GM19025 (cell line): Measurements from ENCODE around the gene DYNLT5.
A peak's percentile ranks its signal among the peaks of the same experiment; 100 is the strongest.

ENCODE experiments used
- ATAC-seq: cut with Tn5 transposase; IDR thresholded peaks from one replicate; pipeline ENCODE4 v1.9.1; 2021; ENCODE audit warnings: mild to moderate bottlenecking, low read depth, moderate library complexity; ENCODE audit not compliant: unreplicated experiment

Gene DYNLT5

GRCh38 chr1:66747501-66747900 lies 4.8 kb upstream of the DYNLT5 start:
- no peak for ATAC-seq

- ATAC-seq, result no peak
Observed at GRCh38 chr1:66750577-66750976, 1.7 kb upstream of the DYNLT5 start.

- no peak for ATAC-seq
Observed at GRCh38 chr1:66751160-66751559, 1.1 kb upstream of the DYNLT5 start.

GRCh38 chr1:66752671-66753371 lies 562 bp downstream of the DYNLT5 start:
- ATAC-seq, result no peak

- ATAC-seq, result no peak
Observed at GRCh38 chr1:66757722-66758240, 5.5 kb downstream of the DYNLT5 start.

- peak; percentile 99 for ATAC-seq
Observed at GRCh38 chr1:66758241-66758755, 6.0 kb downstream of the DYNLT5 start.

GRCh38 chr1:66760506-66760905 lies 8.2 kb downstream of the DYNLT5 start:
- no peak for ATAC-seq

GRCh38 chr1:66761221-66761620 lies 9.0 kb downstream of the DYNLT5 start:
- ATAC-seq, result no peak

GRCh38 chr1:66764994-66765578 lies 12.8 kb downstream of the DYNLT5 start:
- ATAC-seq, result no peak

- no peak for ATAC-seq
Observed at GRCh38 chr1:66767626-66768025, 15.4 kb downstream of the DYNLT5 start.

GRCh38 chr1:66768965-66769364 lies 16.7 kb downstream of the DYNLT5 start:
- ATAC-seq, result no peak

- no peak for ATAC-seq
Observed at GRCh38 chr1:66769512-66770229, 17.4 kb downstream of the DYNLT5 start.

GRCh38 chr1:66770240-66770639 lies 18.0 kb downstream of the DYNLT5 start:
- ATAC-seq, result no peak

GRCh38 chr1:66770694-66771093 lies 18.4 kb downstream of the DYNLT5 start:
- ATAC-seq, result no peak

GRCh38 chr1:66773227-66773626 lies 21.0 kb downstream of the DYNLT5 start:
- no peak for ATAC-seq

GRCh38 chr1:66774438-66774837 lies 22.2 kb downstream of the DYNLT5 start:
- no peak for ATAC-seq

- no peak for ATAC-seq
Observed at GRCh38 chr1:66775646-66776045, 23.4 kb downstream of the DYNLT5 start.

- no peak for ATAC-seq
Observed at GRCh38 chr1:66777831-66778230, 25.6 kb downstream of the DYNLT5 start.

- ATAC-seq, result no peak
Observed at GRCh38 chr1:66778266-66778665, 26.0 kb downstream of the DYNLT5 start.

- no peak for ATAC-seq
Observed at GRCh38 chr1:66778969-66779368, 26.7 kb downstream of the DYNLT5 start.

GRCh38 chr1:66779475-66780078 lies 27.3 kb downstream of the DYNLT5 start:
- no peak for ATAC-seq
